HG03039 (cell line): Measurements from ENCODE around the gene GDPD1.
"Not testable (repeated sequence)": the region's sequence is repeated elsewhere in the genome, so short reads cannot be mapped to it uniquely, and the experiment has no call there.

Experiments
- ATAC-seq: cut with Tn5 transposase; IDR thresholded peaks from one replicate; pipeline ENCODE4 v1.9.1; 2021; ENCODE audit warnings: mild to moderate bottlenecking, moderate library complexity; ENCODE audit not compliant: unreplicated experiment

Gene GDPD1

DNA sequence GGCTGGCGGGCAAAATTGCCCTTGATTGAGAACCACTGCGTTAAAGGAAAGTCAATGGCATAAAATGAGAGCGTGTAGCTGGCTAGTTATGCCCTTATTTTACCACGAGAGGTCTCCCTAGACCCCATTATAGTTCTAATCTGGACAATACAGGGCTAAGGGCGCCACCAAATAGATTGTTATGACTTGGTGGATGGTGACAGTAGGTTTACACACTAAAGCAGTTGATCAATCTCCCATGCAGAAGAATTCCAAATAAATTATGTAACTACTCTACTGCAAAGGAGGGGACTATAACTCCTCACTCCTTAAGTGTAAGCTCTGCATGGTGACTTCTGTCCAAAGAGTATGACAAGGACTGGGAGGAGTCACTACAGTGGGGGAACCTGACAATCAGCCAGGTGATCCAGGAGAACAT lies 90.7 kb downstream of the GDPD1 start:
- ATAC-seq: no peak

DNA sequence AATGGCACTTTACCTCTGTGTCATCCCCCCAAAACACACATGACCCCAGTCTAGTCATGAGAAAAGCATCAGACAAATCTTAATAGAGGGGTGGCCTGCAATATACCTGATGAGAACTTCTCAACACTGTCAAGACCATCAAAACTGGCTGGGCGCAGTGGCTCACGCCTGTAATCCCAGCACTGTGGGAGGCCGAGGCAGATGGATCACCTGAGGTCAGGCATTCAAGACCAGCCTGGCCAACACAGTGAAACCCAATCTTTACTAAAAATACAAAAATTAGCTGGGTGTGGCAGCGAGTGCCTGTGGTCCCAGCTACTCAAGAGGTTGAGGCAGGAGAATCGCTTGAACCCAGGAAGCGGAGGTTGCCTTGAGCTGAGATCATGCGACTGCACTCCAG lies 91.2 kb downstream of the GDPD1 start:
- ATAC-seq: not testable (repeated sequence)

DNA sequence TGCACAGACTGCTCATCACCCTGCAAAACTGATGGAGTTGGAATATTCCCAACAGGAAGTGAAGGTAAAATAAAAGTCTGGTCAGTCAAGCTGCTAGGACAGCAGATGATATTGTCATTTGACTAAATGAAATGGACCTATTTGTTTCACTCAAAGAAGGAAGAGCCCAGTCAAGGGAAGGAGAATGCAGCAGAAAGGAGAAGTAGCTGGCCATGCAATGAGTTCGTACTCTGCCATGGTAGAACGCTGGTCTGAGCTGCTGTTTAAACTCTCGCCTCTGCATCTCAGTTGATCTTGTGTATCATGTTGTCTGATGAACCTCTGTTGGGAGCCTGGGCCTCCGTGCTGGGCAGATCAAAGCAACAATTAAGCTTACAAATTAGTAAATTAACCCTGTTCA lies 95.6 kb downstream of the GDPD1 start:
- no peak for ATAC-seq
